ENCODE measurements around the gene PIP5K1B.

DNA sequence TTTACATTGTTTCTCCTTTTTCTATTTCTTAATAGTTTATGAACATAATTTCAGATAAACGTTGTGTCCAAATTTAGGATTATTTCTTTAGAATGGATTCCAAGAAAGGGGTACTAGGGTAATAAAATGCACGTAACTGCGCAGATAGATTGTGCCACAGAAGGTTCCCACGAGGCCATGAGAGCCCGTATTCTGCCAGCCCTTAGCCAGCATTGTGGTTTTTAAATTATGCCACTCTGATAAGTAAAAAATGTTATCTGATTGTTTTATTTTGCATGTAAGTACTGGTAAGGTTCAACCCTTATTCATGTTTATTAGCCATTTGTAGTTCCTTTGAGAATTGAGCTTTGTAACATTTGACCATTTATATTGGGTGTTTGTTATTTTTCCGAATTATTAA is 220.1 kb downstream of the PIP5K1B start:
- TF ChIP-seq, protein P1, sequence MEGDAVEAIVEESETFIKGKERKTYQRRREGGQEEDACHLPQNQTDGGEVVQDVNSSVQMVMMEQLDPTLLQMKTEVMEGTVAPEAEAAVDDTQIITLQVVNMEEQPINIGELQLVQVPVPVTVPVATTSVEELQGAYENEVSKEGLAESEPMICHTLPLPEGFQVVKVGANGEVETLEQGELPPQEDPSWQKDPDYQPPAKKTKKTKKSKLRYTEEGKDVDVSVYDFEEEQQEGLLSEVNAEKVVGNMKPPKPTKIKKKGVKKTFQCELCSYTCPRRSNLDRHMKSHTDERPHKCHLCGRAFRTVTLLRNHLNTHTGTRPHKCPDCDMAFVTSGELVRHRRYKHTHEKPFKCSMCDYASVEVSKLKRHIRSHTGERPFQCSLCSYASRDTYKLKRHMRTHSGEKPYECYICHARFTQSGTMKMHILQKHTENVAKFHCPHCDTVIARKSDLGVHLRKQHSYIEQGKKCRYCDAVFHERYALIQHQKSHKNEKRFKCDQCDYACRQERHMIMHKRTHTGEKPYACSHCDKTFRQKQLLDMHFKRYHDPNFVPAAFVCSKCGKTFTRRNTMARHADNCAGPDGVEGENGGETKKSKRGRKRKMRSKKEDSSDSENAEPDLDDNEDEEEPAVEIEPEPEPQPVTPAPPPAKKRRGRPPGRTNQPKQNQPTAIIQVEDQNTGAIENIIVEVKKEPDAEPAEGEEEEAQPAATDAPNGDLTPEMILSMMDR (optimal IDR thresholded peaks at IDR 0.05 in 1 of 3, IDR thresholded peaks at IDR 0.05 in 1 of 3, conservative IDR thresholded peaks at IDR 0.05 in 1 of 3; ENCODE audit: extremely low read depth in 1 of 3, insufficient read depth in 2 of 3, low read length in 3 of 3) = no peak
- no peak for TF ChIP-seq EZH2 (IDR thresholded peaks at IDR 0.05; ENCODE audit: low read length)
